Upper lobe of left lung (tissue), 4 donors: Measurements from ENCODE around the gene SRC.

Experiments used
- CTCF ChIP-seq, 6 experiments: fragments of 450-650 bp in 4 of 6; fragments of 200-600 bp in 2 of 6; sonication (generic) in 2 of 6; IDR thresholded peaks; one replicate each; pipeline ENCODE4 v1.5.1; 2016 to 2019; ENCODE audit warnings: antibody characterized with exemption in 6 of 6
- POLR2A ChIP-seq, 4 donors: fragments of 450-650 bp; IDR thresholded peaks; one replicate each; pipeline ENCODE4 v1.5.1; 2016 to 2017; ENCODE audit warnings: antibody characterized with exemption in 4 of 4, mild to moderate bottlenecking in 2 of 4

- TF ChIP-seq CTCF (IDR thresholded peaks at IDR 0.05) (no peak), POLR2A (IDR thresholded peaks at IDR 0.05) (no peak)
Observed at GRCh38 chr20:37421060-37421905, 75.3 kb downstream of the SRC start.
